ENCODE measurements around the gene HSD3B7.

HSD3B7 gene

DNA sequence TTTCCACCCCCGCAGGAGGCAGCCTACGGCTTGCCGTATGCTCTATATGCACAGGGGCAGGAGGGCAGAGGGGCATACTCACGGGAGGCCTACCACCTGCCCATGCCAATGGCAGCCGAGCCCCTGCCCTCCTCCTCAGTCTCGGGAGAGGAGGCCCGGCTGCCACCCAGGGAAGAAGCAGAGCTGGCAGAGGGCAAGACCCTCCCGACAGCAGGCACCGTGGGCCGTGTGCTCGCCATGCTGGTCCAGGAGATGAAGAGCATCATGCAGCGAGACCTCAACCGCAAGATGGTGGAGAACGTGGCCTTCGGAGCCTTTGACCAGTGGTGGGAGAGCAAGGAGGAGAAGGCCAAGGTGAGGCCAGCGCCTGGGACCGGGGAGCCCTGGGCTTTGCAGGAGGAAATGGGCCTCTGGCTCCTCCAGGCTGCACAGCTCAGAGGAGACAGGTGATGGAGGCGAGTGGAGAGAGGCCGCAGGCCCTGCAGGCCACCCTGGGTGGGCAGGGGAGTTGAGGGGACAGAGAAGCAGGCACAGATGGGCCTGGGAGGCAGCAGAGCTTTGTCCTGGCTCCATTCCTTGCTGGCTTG is 18.9 kb upstream of the HSD3B7 start:
- no peak for TF ChIP-seq CEBPB (IDR thresholded peaks at IDR 0.05)
- TF ChIP-seq, protein P1, sequence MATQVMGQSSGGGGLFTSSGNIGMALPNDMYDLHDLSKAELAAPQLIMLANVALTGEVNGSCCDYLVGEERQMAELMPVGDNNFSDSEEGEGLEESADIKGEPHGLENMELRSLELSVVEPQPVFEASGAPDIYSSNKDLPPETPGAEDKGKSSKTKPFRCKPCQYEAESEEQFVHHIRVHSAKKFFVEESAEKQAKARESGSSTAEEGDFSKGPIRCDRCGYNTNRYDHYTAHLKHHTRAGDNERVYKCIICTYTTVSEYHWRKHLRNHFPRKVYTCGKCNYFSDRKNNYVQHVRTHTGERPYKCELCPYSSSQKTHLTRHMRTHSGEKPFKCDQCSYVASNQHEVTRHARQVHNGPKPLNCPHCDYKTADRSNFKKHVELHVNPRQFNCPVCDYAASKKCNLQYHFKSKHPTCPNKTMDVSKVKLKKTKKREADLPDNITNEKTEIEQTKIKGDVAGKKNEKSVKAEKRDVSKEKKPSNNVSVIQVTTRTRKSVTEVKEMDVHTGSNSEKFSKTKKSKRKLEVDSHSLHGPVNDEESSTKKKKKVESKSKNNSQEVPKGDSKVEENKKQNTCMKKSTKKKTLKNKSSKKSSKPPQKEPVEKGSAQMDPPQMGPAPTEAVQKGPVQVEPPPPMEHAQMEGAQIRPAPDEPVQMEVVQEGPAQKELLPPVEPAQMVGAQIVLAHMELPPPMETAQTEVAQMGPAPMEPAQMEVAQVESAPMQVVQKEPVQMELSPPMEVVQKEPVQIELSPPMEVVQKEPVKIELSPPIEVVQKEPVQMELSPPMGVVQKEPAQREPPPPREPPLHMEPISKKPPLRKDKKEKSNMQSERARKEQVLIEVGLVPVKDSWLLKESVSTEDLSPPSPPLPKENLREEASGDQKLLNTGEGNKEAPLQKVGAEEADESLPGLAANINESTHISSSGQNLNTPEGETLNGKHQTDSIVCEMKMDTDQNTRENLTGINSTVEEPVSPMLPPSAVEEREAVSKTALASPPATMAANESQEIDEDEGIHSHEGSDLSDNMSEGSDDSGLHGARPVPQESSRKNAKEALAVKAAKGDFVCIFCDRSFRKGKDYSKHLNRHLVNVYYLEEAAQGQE (IDR thresholded peaks at IDR 0.05; ENCODE audit: low read depth), result no peak
- TF ChIP-seq, protein P2, sequence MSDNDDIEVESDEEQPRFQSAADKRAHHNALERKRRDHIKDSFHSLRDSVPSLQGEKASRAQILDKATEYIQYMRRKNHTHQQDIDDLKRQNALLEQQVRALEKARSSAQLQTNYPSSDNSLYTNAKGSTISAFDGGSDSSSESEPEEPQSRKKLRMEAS (IDR thresholded peaks at IDR 0.05), result no peak
- no peak for TF ChIP-seq ZBTB7A (IDR thresholded peaks at IDR 0.05; ENCODE audit: low read depth)
- TF ChIP-seq TCF12 (IDR thresholded peaks at IDR 0.05; ENCODE audit: low read depth), result no peak
- TF ChIP-seq NFIC (IDR thresholded peaks at IDR 0.05), result no peak

DNA sequence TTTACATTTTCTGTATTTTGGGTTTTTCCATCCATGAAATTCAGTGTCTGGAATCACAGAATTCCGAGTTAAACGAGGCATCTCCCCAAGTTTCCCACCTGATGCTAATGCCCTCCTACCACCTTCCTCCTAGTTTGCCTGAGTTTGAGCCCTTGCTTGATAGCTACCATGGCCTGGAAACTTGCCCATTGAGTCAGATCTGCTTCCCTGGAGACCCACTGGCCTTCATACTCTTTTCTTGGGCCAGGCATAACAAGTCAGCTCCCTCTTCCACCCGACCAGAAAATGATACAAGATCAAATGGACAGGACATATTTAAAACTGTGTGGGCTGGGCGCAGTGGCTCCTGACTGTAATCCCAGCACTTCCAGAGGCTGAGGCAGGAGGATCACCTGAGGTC is 17.2 kb upstream of the HSD3B7 start:
- TF ChIP-seq YY1 (IDR thresholded peaks at IDR 0.05; ENCODE audit: low read depth) (no peak), RAD21 (IDR thresholded peaks at IDR 0.05; ENCODE audit: low read depth) (no peak), TAF1 (IDR thresholded peaks at IDR 0.05; ENCODE audit: low read depth) (no peak), NFIC (IDR thresholded peaks at IDR 0.05) (no peak), EP300 (IDR thresholded peaks at IDR 0.05; ENCODE audit: borderline replicate concordance) (no peak), TCF12 (IDR thresholded peaks at IDR 0.05; ENCODE audit: low read depth) (no peak)
- TF ChIP-seq, protein P3, sequence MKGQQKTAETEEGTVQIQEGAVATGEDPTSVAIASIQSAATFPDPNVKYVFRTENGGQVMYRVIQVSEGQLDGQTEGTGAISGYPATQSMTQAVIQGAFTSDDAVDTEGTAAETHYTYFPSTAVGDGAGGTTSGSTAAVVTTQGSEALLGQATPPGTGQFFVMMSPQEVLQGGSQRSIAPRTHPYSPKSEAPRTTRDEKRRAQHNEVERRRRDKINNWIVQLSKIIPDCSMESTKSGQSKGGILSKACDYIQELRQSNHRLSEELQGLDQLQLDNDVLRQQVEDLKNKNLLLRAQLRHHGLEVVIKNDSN (IDR thresholded peaks at IDR 0.05), result no peak

DNA sequence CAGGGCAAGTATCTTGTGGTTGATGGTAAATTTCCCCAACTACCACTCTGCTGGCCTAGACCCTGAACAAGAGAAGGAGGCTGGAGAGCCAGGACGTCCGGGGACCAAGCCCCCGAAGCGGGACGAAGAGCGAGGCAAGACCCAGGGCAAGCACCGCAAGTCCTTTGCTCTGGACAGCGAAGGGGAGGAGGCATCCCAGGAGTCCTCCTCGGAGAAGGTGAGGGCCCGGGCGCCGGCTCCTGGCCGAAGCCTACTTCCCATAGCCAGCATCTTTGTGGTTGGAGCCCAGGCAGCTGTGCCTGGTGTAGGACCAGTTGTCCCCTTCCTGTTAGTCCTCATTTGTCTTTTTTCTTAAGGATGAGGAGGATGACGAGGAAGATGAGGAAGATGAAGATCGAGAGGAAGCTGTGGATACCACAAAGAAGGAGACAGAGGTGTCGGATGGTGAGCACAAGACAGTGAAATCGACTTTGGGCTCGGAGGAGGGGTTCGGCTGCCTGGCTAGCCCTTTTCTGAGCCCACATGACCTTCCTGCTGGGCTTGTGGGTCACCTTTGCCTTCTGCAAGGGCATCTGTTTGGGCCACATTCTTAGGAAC is 15.7 kb upstream of the HSD3B7 start:
- TF ChIP-seq, protein P2 (IDR thresholded peaks at IDR 0.05), result no peak
- TF ChIP-seq, protein P1 (IDR thresholded peaks at IDR 0.05; ENCODE audit: low read depth), result no peak
- TF ChIP-seq, protein P3 (IDR thresholded peaks at IDR 0.05), result no peak
- TF ChIP-seq EGR1 (IDR thresholded peaks at IDR 0.05) (no peak), TAF1 (IDR thresholded peaks at IDR 0.05; ENCODE audit: low read depth) (no peak), TCF12 (IDR thresholded peaks at IDR 0.05; ENCODE audit: low read depth) (no peak), YY1 (IDR thresholded peaks at IDR 0.05; ENCODE audit: low read depth) (no peak), FOXM1 (IDR thresholded peaks at IDR 0.05; ENCODE audit: borderline replicate concordance, low read depth) (no peak), TEAD4 (IDR thresholded peaks at IDR 0.05) (no peak), ZBTB7A (IDR thresholded peaks at IDR 0.05; ENCODE audit: low read depth) (no peak), CEBPB (IDR thresholded peaks at IDR 0.05) (no peak), EP300 (IDR thresholded peaks at IDR 0.05; ENCODE audit: borderline replicate concordance) (no peak), CREB1 (IDR thresholded peaks at IDR 0.05; ENCODE audit: low read depth) (no peak), RAD21 (IDR thresholded peaks at IDR 0.05; ENCODE audit: low read depth) (no peak)

DNA sequence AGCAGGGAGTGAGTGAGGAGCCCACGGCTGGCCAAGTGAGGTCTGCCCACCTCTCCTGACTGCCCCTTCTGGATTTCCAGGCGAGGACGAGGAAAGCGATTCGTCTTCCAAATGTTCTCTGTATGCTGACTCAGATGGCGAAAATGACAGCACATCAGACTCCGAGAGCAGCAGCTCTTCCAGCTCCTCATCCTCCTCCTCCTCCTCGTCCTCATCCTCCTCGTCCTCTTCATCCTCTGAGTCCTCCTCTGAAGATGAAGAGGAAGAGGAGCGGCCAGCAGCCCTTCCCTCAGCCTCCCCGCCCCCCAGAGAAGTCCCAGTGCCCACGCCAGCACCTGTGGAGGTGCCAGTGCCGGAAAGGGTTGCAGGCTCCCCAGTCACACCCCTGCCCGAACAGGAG is 13.7 kb upstream of the HSD3B7 start:
- TF ChIP-seq TEAD4 (IDR thresholded peaks at IDR 0.05) (no peak), CREB1 (IDR thresholded peaks at IDR 0.05; ENCODE audit: low read depth) (no peak), YY1 (IDR thresholded peaks at IDR 0.05; ENCODE audit: low read depth) (no peak), NFIC (IDR thresholded peaks at IDR 0.05) (no peak), EP300 (IDR thresholded peaks at IDR 0.05; ENCODE audit: borderline replicate concordance) (no peak)

DNA sequence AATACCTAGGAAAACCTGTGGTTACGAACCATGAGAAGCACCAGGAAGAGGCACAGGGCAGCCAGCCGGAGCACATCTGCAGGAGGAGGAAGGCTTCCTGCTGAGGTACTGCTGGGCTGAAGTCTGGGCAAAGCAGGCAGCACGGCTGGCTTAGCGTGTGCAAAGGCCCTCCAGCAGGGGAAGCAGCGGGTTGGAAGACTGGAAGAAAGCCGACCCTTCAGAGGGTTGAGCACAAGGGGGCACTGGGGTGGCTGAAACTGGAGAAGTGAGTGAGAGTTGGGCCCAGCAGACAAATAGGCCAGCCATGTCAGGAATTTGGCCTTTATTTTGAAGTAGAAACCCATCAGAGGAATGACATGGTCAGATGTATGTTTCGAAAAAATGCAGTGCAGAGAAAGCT is 12.1 kb upstream of the HSD3B7 start:
- TF ChIP-seq, protein P1 (IDR thresholded peaks at IDR 0.05; ENCODE audit: low read depth), result no peak
- no peak for TF ChIP-seq RAD21 (IDR thresholded peaks at IDR 0.05; ENCODE audit: low read depth)
- no peak for TF ChIP-seq NFIC (IDR thresholded peaks at IDR 0.05)
- TF ChIP-seq TEAD4 (IDR thresholded peaks at IDR 0.05), result no peak

Measured in Ishikawa (cell line).